CMK (cell line): ENCODE results near the gene GPHN.
A peak's percentile ranks its signal among the peaks of the same experiment; 100 is the strongest.

ENCODE experiments used
- DNase-seq: peaks from one replicate; pipeline ENCODE4 v3.0.0-alpha.2; 2010; ENCODE audit warnings: low read depth

GPHN gene

GRCh38 chr14:66507722-66508546 is at the start of gene GPHN:
GPHN (plus strand) TSS chr14:66508147.
- peak; percentile 76 for DNase-seq

- DNase-seq: no peak
These were observed 48.3 kb upstream of the GPHN start for GRCh38 chr14:66459603-66460002.

- no peak for DNase-seq
These were observed 43.7 kb upstream of the GPHN start for GRCh38 chr14:66464261-66464660.

- DNase-seq: no peak
These were observed 39.1 kb upstream of the GPHN start for GRCh38 chr14:66468778-66469367.

GRCh38 chr14:66471584-66471983 is 36.4 kb upstream of the GPHN start:
- no peak for DNase-seq

GRCh38 chr14:66472251-66472650 is 35.7 kb upstream of the GPHN start:
- no peak for DNase-seq

GRCh38 chr14:66473223-66473622 is 34.7 kb upstream of the GPHN start:
- DNase-seq: no peak

- DNase-seq: no peak
These were observed 31.0 kb upstream of the GPHN start for GRCh38 chr14:66476964-66477363.

GRCh38 chr14:66477567-66477966 is 30.4 kb upstream of the GPHN start:
- no peak for DNase-seq

- no peak for DNase-seq
These were observed 25.1 kb upstream of the GPHN start for GRCh38 chr14:66482873-66483272.

GRCh38 chr14:66483322-66483721 is 24.6 kb upstream of the GPHN start:
- DNase-seq: no peak

- no peak for DNase-seq
These were observed 22.9 kb upstream of the GPHN start for GRCh38 chr14:66485029-66485428.

GRCh38 chr14:66485910-66486421 is 22.0 kb upstream of the GPHN start, which contains the start of gene CCDC196:
CCDC196 (plus strand) TSS chr14:66486371; CDS start chr14:66486503, 132 bp downstream.
- no peak for DNase-seq

- no peak for DNase-seq
These were observed 20.8 kb upstream of the GPHN start for GRCh38 chr14:66487164-66487563.

GRCh38 chr14:66490143-66491111 is 17.5 kb upstream of the GPHN start:
- no peak for DNase-seq

- DNase-seq: no peak
These were observed 14.2 kb upstream of the GPHN start for GRCh38 chr14:66493750-66494149.

- no peak for DNase-seq
These were observed 12.5 kb upstream of the GPHN start for GRCh38 chr14:66495218-66496098.

- no peak for DNase-seq
These were observed 11.6 kb upstream of the GPHN start for GRCh38 chr14:66496188-66496807.

- no peak for DNase-seq
These were observed 11.0 kb upstream of the GPHN start for GRCh38 chr14:66496911-66497310.

GRCh38 chr14:66498311-66498710 is 9.6 kb upstream of the GPHN start:
- DNase-seq: no peak

- no peak for DNase-seq
These were observed 6.4 kb upstream of the GPHN start for GRCh38 chr14:66501592-66501991.
